ENCODE results near the gene BCL2L1. TPM values are rescaled to one million over a fixed set of nuclear protein-coding genes. Genes with fewer than 3 reads are reported as not detected.

Gene BCL2L1
- total RNA-seq, 2 experiments from 2014 or later = 87.9 to 89.2 TPM

DNA sequence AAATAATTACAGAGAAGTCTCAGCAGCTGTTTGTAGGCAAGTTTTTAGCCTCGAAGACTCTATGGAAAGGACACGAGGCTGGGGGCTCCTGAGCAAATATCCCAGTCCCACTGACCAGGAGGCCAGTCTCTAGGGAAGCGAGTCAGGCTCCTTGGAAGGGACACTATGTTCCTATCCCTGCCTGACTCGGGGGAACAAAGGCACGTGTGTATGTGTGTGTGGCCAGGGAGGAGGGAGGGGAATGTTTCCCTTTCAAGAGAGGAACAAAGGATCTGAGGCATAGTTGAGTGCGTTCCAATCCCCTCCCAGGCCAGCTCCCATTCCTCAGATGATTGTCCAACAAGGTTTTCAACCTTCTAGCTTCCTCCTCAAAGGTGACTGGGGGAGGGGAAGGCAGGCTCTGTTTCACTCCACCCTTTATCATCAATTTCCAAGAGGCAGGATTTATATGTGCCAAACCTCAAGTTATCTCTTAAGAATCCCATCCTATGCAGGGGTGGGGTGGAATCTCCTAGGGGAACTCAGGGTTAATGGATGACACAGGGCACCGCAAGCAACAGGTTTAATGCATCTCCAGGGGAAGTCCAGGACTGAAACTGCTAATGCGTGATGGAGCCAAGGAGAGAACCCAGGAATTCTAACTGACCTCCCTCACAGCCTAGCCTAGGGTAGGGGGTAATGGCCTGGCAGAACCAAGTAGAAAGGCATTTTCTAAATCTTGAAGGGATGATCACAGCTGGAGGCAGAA lies 9.9 kb downstream of the BCL2L1 start:
- no peaks in the 10 kb centered on the region for H3K9me3 Mint-ChIP-seq
- peaks cover 84% of the 10 kb centered on the region for H3K36me3 Mint-ChIP-seq (ENCODE audit: low read depth)
- CTCF ChIA-PET = interaction anchor here (1.3 to 12.6 kb wide), 2 partner anchors 52 to 142 kb away, joined by 3 to 339 read pairs; no protein-coding TSS in a partner anchor
- H3K27ac Mint-ChIP-seq = peak overlapping the region; percentile 99
- no peaks in the 10 kb centered on the region for H3K27me3 Mint-ChIP-seq (ENCODE audit: low read depth)
- intact Hi-C loops (cut with micrococcal nuclease) = no loop called here
- DNase-seq = no peak
- H3K4me1 Mint-ChIP-seq (ENCODE audit: low read depth) = peaks cover 91% of the 10 kb centered on the region
- H3K4me3 Mint-ChIP-seq = peak overlapping the region; percentile 44

DNA sequence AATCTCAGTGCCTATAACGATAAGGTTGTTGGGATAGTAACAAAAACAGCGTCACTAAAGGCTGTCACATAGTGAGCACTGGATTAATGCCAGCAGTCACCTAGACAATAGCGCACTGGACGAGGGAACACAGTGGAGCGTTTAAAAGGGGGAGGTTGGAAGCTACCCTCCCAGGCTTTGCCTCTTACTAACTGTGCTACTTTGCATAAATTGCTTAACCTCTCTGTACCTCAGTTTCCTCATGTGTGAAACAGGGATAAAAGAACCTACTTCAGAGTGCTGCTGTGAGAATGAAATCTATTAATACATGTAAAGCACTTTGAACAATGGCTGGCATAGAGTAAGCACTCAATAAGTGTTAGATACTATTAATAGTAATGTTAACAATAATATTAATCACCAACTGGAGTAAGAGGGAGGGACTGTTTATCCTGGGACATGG lies 10.5 kb downstream of the BCL2L1 start:
- Mint-ChIP-seq H3K27ac (peak overlapping the region; percentile 73), H3K4me3 (no peak overlapping the region), H3K27me3 (ENCODE audit: low read depth) (no peaks in the 10 kb centered on the region), H3K9me3 (no peaks in the 10 kb centered on the region), H3K4me1 (ENCODE audit: low read depth) (peaks cover 92% of the 10 kb centered on the region), H3K36me3 (ENCODE audit: low read depth) (peaks cover 85% of the 10 kb centered on the region)
- CTCF ChIA-PET = interaction anchor here (1.9 to 12.6 kb wide), 4 partner anchors 11 to 51 kb away, joined by 5 to 339 read pairs (median 8); partner anchors contain the start of gene BCL2L1
- no peak for DNase-seq
- intact Hi-C loops (cut with micrococcal nuclease) = no loop called here

DNA sequence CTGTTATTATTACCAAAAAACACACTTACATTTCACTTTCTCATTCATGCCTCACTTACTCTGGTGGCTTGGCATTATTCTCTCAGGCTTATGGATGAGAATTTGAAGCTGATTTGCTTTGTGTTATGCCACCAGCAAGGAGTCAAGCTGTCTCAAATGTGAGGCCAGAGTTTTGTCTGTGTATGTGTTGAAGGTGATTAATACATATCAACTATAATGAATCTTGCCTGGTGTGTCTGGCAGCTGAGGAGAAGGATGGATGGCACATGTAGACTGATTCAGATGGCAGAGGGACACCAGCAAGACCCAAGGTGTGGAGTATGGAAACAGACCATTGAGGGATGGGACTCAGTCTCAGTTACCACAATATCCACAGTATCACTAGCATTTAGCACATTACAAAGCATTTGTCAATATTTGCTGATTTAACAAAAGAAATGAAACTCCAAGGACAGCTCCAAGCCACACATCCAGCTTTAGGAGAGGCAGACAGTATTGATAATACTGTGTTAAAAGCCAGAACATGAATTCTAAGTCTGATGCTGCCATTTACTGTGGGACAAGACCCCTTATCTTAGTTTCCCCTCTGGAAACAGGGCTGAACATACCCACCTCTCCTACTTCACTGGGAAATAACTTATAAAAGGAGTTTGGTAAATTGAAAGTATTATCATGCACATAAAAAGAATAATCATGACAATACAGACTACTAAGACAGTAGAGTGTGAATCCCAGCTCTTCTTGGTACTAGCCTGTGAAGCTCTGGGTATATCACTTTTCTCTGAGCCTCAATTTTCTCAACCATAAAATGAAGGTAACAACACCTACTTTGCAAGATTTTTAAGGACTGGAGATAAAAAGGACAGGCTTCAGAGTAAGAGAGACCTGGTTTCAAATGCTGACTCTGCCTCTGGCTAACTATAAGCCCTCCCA lies 11.2 kb downstream of the BCL2L1 start:
- H3K4me3 Mint-ChIP-seq = no peak overlapping the region
- H3K27me3 Mint-ChIP-seq (ENCODE audit: low read depth) = no peaks in the 10 kb centered on the region
- CTCF ChIA-PET = interaction anchor here (1.1 to 2.0 kb wide), 4 partner anchors 12 to 50 kb away, joined by 3 to 9 read pairs (median 6); partner anchors contain the start of gene BCL2L1
- intact Hi-C loops (cut with micrococcal nuclease) = no loop called here
- no peaks in the 10 kb centered on the region for H3K9me3 Mint-ChIP-seq
- DNase-seq = no peak
- H3K27ac Mint-ChIP-seq = peak overlapping the region; percentile 78
- H3K4me1 Mint-ChIP-seq (ENCODE audit: low read depth) = peaks cover 92% of the 10 kb centered on the region
- peaks cover 85% of the 10 kb centered on the region for H3K36me3 Mint-ChIP-seq (ENCODE audit: low read depth)

DNA sequence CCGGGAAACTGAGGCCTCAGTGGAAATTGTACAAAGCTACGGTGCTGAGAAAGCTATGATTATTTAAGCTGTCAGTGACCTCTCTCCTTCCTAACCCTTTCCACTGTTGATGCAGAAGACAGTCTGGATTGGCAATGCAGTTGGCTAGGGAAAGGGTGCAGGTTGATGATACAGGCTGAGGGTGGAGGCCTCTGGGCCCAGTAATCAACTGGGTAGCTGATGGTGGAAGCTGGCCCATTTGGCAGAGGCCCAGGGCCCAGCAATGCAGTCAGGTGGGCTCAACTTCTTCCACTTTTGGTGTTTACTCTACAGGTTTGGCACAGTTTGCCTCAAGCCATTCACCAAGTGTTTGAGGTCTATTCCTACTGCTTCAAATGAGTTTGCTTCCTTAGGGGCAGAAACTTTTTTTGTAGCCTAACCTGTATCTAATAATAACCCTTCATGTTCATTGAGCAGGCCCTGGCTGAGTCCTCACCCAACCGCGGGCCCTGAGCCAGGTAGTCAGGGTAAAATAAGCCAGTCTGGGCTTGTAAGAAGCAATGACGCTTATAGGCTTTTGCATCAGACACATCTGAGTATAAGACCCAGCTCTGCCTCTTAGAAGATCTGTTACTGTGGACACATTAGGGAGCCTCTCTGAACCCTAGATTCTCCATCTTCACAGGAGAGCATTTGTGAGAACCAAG lies 12.1 kb downstream of the BCL2L1 start:
- Mint-ChIP-seq H3K36me3 (ENCODE audit: low read depth) (peaks cover 84% of the 10 kb centered on the region), H3K9me3 (no peaks in the 10 kb centered on the region), H3K4me1 (ENCODE audit: low read depth) (peaks cover 92% of the 10 kb centered on the region), H3K4me3 (no peak overlapping the region), H3K27me3 (ENCODE audit: low read depth) (no peaks in the 10 kb centered on the region), H3K27ac (peak overlapping the region; percentile 78)
- DNase-seq = no peak
- CTCF ChIA-PET = interaction anchor here (1.1 to 2.0 kb wide), 4 partner anchors 13 to 49 kb away, joined by 3 to 9 read pairs (median 6); partner anchors contain the start of gene BCL2L1
- intact Hi-C loops (cut with micrococcal nuclease) = no loop called here

DNA sequence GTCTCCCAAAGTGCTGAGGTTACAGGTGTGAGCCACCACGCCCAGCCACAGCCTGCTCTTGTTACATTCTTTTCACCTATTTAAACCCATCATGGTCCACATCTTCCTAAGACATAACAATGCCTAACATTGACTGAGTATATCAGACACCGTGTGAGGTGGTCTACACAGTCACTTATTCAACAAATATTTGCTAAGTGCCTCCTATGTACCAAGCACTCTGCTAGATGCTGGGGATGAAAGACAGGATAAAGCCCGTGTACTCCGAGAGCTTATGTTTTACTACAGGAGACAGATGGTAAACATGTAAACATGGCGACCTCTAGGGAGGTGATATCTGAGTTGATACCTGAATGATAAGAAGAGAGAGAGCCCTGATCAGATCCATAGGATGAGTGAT lies 12.7 kb downstream of the BCL2L1 start:
- DNase-seq = no peak
- Mint-ChIP-seq H3K9me3 (no peaks in the 10 kb centered on the region), H3K4me1 (ENCODE audit: low read depth) (peaks cover 91% of the 10 kb centered on the region), H3K27me3 (ENCODE audit: low read depth) (no peaks in the 10 kb centered on the region), H3K4me3 (no peak overlapping the region), H3K36me3 (ENCODE audit: low read depth) (peaks cover 78% of the 10 kb centered on the region), H3K27ac (peak overlapping the region; percentile 78)
- intact Hi-C loops (cut with micrococcal nuclease) = no loop called here
- CTCF ChIA-PET = interaction anchor here (1.1 to 2.0 kb wide), 3 partner anchors 13 to 48 kb away, joined by 3 to 7 read pairs (median 5); partner anchors contain the start of gene BCL2L1

DNA sequence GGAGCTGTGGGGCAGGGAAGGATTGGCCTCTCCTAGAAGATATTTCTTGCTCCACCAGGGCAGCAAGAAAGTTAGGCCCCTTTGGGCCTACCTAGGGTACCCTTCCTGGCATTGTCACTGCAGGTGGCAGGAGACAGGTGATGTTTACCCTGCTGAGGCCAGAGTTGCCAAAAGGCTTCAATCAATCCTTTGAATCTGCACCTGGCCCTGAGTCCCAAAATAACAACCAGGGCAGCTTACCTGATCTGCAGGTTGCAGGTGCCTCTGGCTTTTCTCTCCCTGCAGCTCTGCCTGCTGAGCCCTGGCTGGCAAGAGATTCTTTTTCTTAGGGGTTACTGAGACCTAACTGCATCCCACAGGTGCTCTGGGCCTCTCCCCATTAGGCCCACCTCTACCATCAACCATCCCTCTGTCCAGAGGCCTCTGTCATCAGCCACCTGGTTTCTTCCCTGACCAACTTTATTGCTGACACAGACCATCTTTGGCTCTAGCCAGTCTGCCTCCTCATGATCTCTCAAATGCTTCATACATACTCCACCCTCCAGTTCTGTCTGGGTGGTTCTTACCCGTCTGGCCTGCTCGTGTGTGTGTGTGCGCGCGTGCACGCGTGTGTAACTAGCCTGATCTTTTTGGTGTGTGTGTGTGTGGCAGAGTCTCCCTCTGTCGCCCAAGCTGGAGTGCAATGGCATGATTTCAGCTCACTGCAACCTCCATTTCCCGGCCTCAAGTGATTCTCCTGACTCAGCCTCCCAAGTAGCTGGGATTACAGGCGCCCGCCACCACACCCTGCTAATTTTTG lies 13.7 kb downstream of the BCL2L1 start:
- H3K36me3 Mint-ChIP-seq (ENCODE audit: low read depth) = peaks cover 71% of the 10 kb centered on the region
- no peaks in the 10 kb centered on the region for H3K9me3 Mint-ChIP-seq
- peaks cover 87% of the 10 kb centered on the region for H3K4me1 Mint-ChIP-seq (ENCODE audit: low read depth)
- no peaks in the 10 kb centered on the region for H3K27me3 Mint-ChIP-seq (ENCODE audit: low read depth)
- intact Hi-C loops (cut with micrococcal nuclease) = no loop called here
- peak overlapping the region; percentile 61 for H3K27ac Mint-ChIP-seq
- CTCF ChIA-PET = interaction anchor here (0.6 to 1.3 kb wide), 5 partner anchors 9 to 47 kb away, joined by 3 to 6 read pairs (median 3); no protein-coding TSS in a partner anchor
- no peak for DNase-seq
- no peak overlapping the region for H3K4me3 Mint-ChIP-seq

DNA sequence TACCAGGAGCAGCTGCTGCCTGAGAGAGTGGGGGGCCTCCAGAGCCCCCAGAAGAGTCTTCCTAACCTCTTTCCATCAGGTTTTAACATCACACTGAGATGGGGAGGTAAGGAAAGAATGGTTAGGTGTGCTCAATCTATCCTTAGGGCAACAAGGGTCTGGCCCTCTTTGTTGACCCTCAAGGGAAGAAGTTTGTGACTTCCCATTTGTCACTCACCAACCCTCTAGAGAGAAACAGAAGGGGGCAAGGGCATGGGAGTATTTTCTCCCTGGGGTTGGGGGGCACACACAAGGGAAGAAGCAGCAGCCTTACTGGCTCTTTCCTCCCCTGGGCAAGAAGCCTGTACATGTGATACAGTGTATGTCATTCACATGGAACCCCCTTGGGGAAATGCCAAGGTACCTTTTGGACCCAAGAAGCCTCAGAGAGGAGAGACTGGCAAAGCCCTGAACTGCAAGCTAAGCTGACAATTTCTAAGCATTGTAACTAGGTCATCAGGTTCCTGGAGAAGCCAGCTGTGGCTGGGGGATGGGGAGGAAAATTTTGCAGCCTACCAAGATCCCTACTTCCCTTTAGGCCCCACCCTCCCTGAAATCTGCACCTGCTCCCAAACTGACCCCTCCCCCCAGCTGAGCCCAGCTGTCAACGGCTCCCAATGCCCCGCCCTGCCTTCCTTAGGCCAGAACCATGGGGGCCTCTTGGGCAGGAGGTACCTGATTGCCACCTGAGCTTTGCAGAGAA lies 14.5 kb downstream of the BCL2L1 start:
- H3K9me3 Mint-ChIP-seq = no peaks in the 10 kb centered on the region
- no peaks in the 10 kb centered on the region for H3K27me3 Mint-ChIP-seq (ENCODE audit: low read depth)
- CTCF ChIA-PET = interaction anchor here (1.1 to 1.6 kb wide), 4 partner anchors 8 to 46 kb away, joined by 3 to 6 read pairs (median 4); no protein-coding TSS in a partner anchor
- peaks cover 66% of the 10 kb centered on the region for H3K36me3 Mint-ChIP-seq (ENCODE audit: low read depth)
- intact Hi-C loops (cut with micrococcal nuclease) = no loop called here
- DNase-seq = no peak
- H3K27ac Mint-ChIP-seq = peak overlapping the region; percentile 61
- H3K4me3 Mint-ChIP-seq = no peak overlapping the region
- peaks cover 81% of the 10 kb centered on the region for H3K4me1 Mint-ChIP-seq (ENCODE audit: low read depth)

DNA sequence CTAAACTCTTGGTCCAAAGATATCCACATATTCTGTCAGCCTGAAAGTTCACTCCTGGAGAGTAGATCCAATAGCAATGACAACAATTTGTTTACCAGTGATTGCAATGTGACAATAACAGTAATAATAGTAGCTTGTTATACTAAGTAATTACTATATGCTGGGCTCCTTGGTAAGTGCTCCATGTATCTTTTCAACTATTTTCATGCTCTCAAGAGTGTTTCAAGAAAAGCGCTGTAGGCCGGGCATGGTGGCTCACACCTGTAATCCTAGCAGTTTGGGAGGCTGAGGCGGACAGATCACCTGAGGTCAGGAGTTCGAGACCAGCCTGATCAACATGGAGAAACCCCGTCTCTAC lies 15.4 kb downstream of the BCL2L1 start:
- H3K4me3 Mint-ChIP-seq = no peak overlapping the region
- peak overlapping the region; percentile 74 for H3K27ac Mint-ChIP-seq

DNA sequence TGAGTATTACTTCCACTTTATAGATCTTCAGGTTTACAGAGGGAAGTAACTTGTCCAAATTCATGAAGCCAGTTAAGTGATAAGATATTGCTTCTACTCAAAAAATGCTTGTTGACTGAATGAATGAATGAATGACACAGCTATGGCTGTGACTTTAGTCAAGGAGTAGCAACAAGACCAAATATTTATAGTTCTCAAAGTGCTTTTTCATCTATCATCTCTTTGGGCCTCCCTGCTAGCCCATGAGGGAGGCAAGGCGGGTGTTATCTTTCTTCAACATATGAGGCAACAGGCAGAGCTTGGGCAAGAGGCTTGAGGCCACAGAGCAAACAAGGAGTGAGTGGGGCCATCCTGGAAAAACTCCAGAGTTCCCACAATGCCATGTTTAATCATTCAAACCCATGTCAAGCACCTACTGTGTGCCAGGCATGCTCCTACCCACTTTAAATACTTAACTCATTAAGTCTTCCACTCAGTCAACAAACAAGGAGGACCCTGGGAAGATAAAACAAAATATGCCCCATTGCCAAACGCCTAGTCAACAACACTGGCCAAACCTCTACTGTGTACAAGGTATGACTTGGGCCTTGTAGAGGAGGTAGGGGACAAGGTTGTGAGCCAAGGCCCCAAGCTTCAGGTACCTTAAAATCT lies 15.9 kb downstream of the BCL2L1 start:
- CTCF ChIA-PET = interaction anchor here (0.7 to 2.3 kb wide), 5 partner anchors 10 to 73 kb away, joined by 3 to 7 read pairs (median 4); no protein-coding TSS in a partner anchor
- intact Hi-C loops (cut with micrococcal nuclease) = no loop called here
- no peaks in the 10 kb centered on the region for H3K9me3 Mint-ChIP-seq
- H3K27ac Mint-ChIP-seq = peak overlapping the region; percentile 74
- DNase-seq = no peak
- H3K27me3 Mint-ChIP-seq (ENCODE audit: low read depth) = no peaks in the 10 kb centered on the region
- peaks cover 75% of the 10 kb centered on the region for H3K4me1 Mint-ChIP-seq (ENCODE audit: low read depth)
- no peak overlapping the region for H3K4me3 Mint-ChIP-seq
- peaks cover 63% of the 10 kb centered on the region for H3K36me3 Mint-ChIP-seq (ENCODE audit: low read depth)

More for the DNA sequence above, 15.4 kb downstream of the BCL2L1 start:
- H3K9me3 Mint-ChIP-seq = no peaks in the 10 kb centered on the region
- H3K36me3 Mint-ChIP-seq (ENCODE audit: low read depth) = peaks cover 61% of the 10 kb centered on the region
- peaks cover 75% of the 10 kb centered on the region for H3K4me1 Mint-ChIP-seq (ENCODE audit: low read depth)
- intact Hi-C loops (cut with micrococcal nuclease) = no loop called here
- DNase-seq = no peak
- no peaks in the 10 kb centered on the region for H3K27me3 Mint-ChIP-seq (ENCODE audit: low read depth)
- CTCF ChIA-PET = interaction anchor here (0.7 to 1.6 kb wide), 3 partner anchors 10 to 45 kb away, joined by 4 to 7 read pairs (median 6); no protein-coding TSS in a partner anchor

Data from activated naive CD4-positive, alpha-beta T cell treated with anti-CD3 and anti-CD28 coated beads for 36 hours (primary cell).